Heart left ventricle (tissue), 16 donors: ENCODE results near the gene GIMAP4. TPM values are rescaled to one million over a fixed set of nuclear protein-coding genes. Genes with fewer than 3 reads are reported as not detected.

Experiments
- ATAC-seq, 4 donors: fragments of 200-7000 bp; cut with Tn5 transposase; one replicate each; pipeline ENCODE4 v1.9.1; 2020 to 2022; ENCODE audit warnings: moderate library complexity in 4 of 4, mild to moderate bottlenecking in 3 of 4, moderate number of reproducible peaks in 1 of 4
- DNase-seq, 5 donors: peaks; one replicate each; pipeline ENCODE4 v3.0.0-alpha.2; 2020
- H3K27ac ChIP-seq, 12 donors: fragments of 200-600 bp; sonication (generic) in 4 of 12; one replicate each; pipeline versions ENCODE4 v1.5.0 to v1.8.0; 2016 to 2022; ENCODE audit warnings: mild to moderate bottlenecking in 2 of 12
- H3K27me3 ChIP-seq, 9 donors: fragments of 200-600 bp; sonication (generic) in 2 of 9; one replicate each; pipeline versions ENCODE4 v1.5.1 to v1.8.0; 2016 to 2022; ENCODE audit warnings: mild to moderate bottlenecking in 3 of 9
- H3K36me3 ChIP-seq, 9 donors: fragments of 200-600 bp; sonication (generic) in 2 of 9; one replicate each; pipeline versions ENCODE4 v1.5.0 to v1.8.0; 2018 to 2022; ENCODE audit warnings: mild to moderate bottlenecking in 2 of 9
- H3K4me1 ChIP-seq, 12 donors: fragments of 200-600 bp; sonication (generic) in 4 of 12; one replicate each; pipeline versions ENCODE4 v1.5.0 to v1.8.0; 2016 to 2022; ENCODE audit warnings: mild to moderate bottlenecking in 3 of 12
- H3K4me3 ChIP-seq, 12 donors: fragments of 200-600 bp; sonication (generic) in 4 of 12; one replicate each; pipeline versions ENCODE4 v1.5.0 to v1.8.0; 2017 to 2022; ENCODE audit warnings: mild to moderate bottlenecking in 9 of 12, moderate library complexity in 4 of 12
- H3K9me3 ChIP-seq, 12 donors: fragments of 200-600 bp; sonication (generic) in 4 of 12; one replicate each; pipeline versions ENCODE4 v1.5.0 to v1.8.0; 2016 to 2022; ENCODE audit warnings: mild to moderate bottlenecking in 1 of 12
- CTCF ChIP-seq, 12 donors: fragments of 200-600 bp; sonication (generic) in 4 of 12; IDR thresholded peaks; one replicate each; pipeline versions ENCODE4 v1.5.0 to v1.8.0; 2018 to 2022; ENCODE audit warnings: antibody characterized with exemption in 12 of 12, mild to moderate bottlenecking in 5 of 12
- POLR2A ChIP-seq, 2 donors: fragments of 450-650 bp; IDR thresholded peaks; one replicate each; pipeline ENCODE4 v1.6.1; 2017; ENCODE audit warnings: antibody characterized with exemption in 2 of 2, mild to moderate bottlenecking in 2 of 2, moderate library complexity in 2 of 2
- WGBS, 4 donors: extraction: QIAGEN DNeasy Blood & Tissue Kit in 2 of 4; methylation state at CpG; one replicate each; pipeline versions ENCODE4 v1.1.5 to v1.1.7; 2013 to 2018; 5-methylcytosine and 5-hydroxymethylcytosine counted together
- intact Hi-C, 10 donors: fragments of 100-400 bp; cut with DNase I; formaldehyde crosslinking; loops; one replicate each; pipeline versions ENCODE4 v1.11.1 to v1.14.2; 2022
- polyA plus RNA-seq, 2 donors: library from polyadenylated mRNA; stranded (reverse); fragments of 200-250 nt; gene quantifications; one replicate each; pipeline ENCODE4 v1.2.3, GENCODE V29; 2013
- total RNA-seq, 9 donors: library from RNA; depleted of rRNA in 2 of 9; stranded (reverse); fragments of >200 nt in 2 of 9; fragmentation: NEBNext Ultra II Directional in 3 of 9; extraction: Animal tissue kit (Norgen Biotek cat#: 25700) in 3 of 9; gene quantifications; one replicate each; pipeline versions ENCODE4 v1.1.0 to v1.2.4, GENCODE V29; 2016 to 2023
- donor health status: ischemic (EF 13 %, LVEDD 7.1; RV severe dilation, severe dysfunction).
- donor health status: healthy with polysubstance abuse.
- donor health status: DM: no; HTN: yes; CAD: no.
- donor health status: DM: no; HTN: no; CAD: no.
- donor health status: ischemic (EF 25% LVEDD 6.9; RV normal size, moderate dysfunction).
- donor health status: ischemic (EF 25% LVEDD 5.7; RV mildly dilated, moderate dysfunction).
- donor health status: healthy.
- donor health status: DM: yes; HTN: yes; CAD: no.
- donor health status: ischemic (EF 35%, LVEDD 5.7; RV mildly dilated, moderate dysfunction).
- donor health status: nonischemic (EF 11% LVEDD 7.7; RV severe dilation, severe dysfunction).
- donor health status: DM: yes; HTN: yes; CAD: no.
- donor health status: PGD.
- donor health status: ischemic (EF 29% LVEDD 5.4; RV normal size, mild dysfunction).
- donor health status: nonischemic (EF 23%, LVEDD 6.1; RV moderate dilation, normal function).

The GIMAP4 gene
- total and polyA plus RNA-seq, 11 donors: 25.1 to 80.2 (median 35.2) TPM

GRCh38 chr7:150567871-150568301 is 696 bp downstream of the GIMAP4 start:
- Histone ChIP-seq H3K9me3 (peaks cover 0 to 23% (median 5%) of the 10 kb centered on the region in 12 donors), H3K27ac (peak overlapping the region; percentile 74 to 93 (median 88)), H3K4me1 (peaks cover 0 to 45% (median 8%) of the 10 kb centered on the region in 12 donors), H3K27me3 (no peaks in the 10 kb centered on the region), H3K4me3 (peak overlapping the region; percentile 35 to 82 (median 60)), H3K36me3 (peaks cover 0 to 32% (median 18%) of the 10 kb centered on the region in 9 donors)
- intact Hi-C loops: loop anchor here in 4 of 10 donors (2.0 to 10.0 kb wide), 6 partner anchors 46 to 147 kb away; partner anchors contain the start of genes GIMAP8 (in 2 of the 4) and GIMAP1 (in 1 of the 4)
- 52 to 69% (median 58%) methylated on average over 1 to 3 of the region's 3 CpGs for WGBS, 4 donors
- no peak for TF ChIP-seq CTCF (IDR thresholded peaks at IDR 0.05)
- no peak for TF ChIP-seq POLR2A (IDR thresholded peaks at IDR 0.05)
- ATAC-seq (peak; percentile 12 to 58 (median 38)), DNase-seq (no peak)

GRCh38 chr7:150568714-150569113 is 1.5 kb downstream of the GIMAP4 start:
- no peak for DNase-seq
- H3K4me1 ChIP-seq: peaks cover 0 to 37% (median 8%) of the 10 kb centered on the region in 12 donors
- H3K4me3 ChIP-seq: peak overlapping the region; percentile 35 to 82 (median 60)
- no peaks in the 10 kb centered on the region for H3K27me3 ChIP-seq
- ATAC-seq: peak in 2 of 4 donors; percentile 47 to 70
- WGBS, 4 donors: 38 to 74% (median 62%) methylated on average over 2 of the region's 2 CpGs
- peak overlapping the region; percentile 58 to 93 (median 86) for H3K27ac ChIP-seq
- H3K9me3 ChIP-seq: peaks cover 0 to 31% (median 7%) of the 10 kb centered on the region in 12 donors
- intact Hi-C loops: loop anchor here in 4 of 10 donors (5.0 to 10.0 kb wide), 5 partner anchors 46 to 146 kb away; partner anchors contain the start of genes GIMAP1 (in 1 of the 4) and GIMAP8 (in 1 of the 4)
- TF ChIP-seq POLR2A (IDR thresholded peaks at IDR 0.05): no peak
- TF ChIP-seq CTCF (IDR thresholded peaks at IDR 0.05): no peak
- H3K36me3 ChIP-seq: peaks cover 0 to 40% (median 21%) of the 10 kb centered on the region in 9 donors

GRCh38 chr7:150569245-150569955 is 2.2 kb downstream of the GIMAP4 start:
- Histone ChIP-seq H3K27ac (peak overlapping the region; percentile 58 to 93 (median 86)), H3K36me3 (peaks cover 0 to 47% (median 21%) of the 10 kb centered on the region in 9 donors), H3K9me3 (peaks cover 0 to 35% (median 8%) of the 10 kb centered on the region in 12 donors), H3K4me1 (peaks cover 0 to 31% (median 8%) of the 10 kb centered on the region in 12 donors), H3K4me3 (peak overlapping the region in 11 of 12 donors; percentile 36 to 82 (median 61)), H3K27me3 (no peaks in the 10 kb centered on the region)
- ATAC-seq (peak in 1 of 4 donors; percentile 31), DNase-seq (no peak)
- intact Hi-C loops: loop anchor here in 4 of 10 donors (5.0 to 10.0 kb wide), 5 partner anchors 47 to 145 kb away; partner anchors contain the start of genes GIMAP1 (in 1 of the 4) and GIMAP8 (in 1 of the 4)
- TF ChIP-seq POLR2A (IDR thresholded peaks at IDR 0.05) (no peak), CTCF (IDR thresholded peaks at IDR 0.05) (no peak)
- WGBS, 4 donors: 59 to 73% (median 67%) methylated on average over 7 of the region's 7 CpGs
